Right lobe of liver (tissue), 4 donors: ENCODE data around the gene GALNTL6.

Experiments used
- CTCF ChIP-seq, 4 donors: fragments of 200-600 bp in 3 of 4; fragments of 450-650 bp in 1 of 4; IDR thresholded peaks; one replicate each; pipeline versions ENCODE4 v1.5.1 to v1.8.0; 2016 to 2022; ENCODE audit warnings: antibody characterized with exemption in 4 of 4, mild to moderate bottlenecking in 2 of 4
- POLR2A ChIP-seq: fragments of 450-650 bp; IDR thresholded peaks from one replicate; pipeline ENCODE4 v1.6.1; 2017; ENCODE audit warnings: antibody characterized with exemption, mild to moderate bottlenecking
- donor health status: DM: no; HTN: no; CAD: no.
- donor health status: DM: no; HTN: no; CAD: no.
- donor health status: DM: no; HTN: yes; CAD: no.

DNA sequence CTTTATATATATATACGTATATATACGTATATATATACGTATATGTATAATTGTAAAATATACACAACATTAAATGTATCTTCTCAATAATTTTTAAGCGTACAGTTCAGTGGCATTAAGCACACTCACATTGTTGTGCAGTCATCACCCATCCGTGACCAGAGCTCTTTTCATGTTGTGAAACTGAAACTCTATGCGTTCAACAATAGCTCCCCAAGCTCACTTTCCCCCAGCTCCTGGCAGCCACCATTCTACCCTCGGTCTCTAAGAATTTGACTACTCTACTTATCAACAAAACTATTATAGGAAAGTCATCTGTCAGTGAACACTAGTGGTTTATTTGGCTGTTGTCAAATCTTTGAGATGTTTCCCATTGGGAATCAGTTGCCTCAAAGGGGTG, 733.6 kb downstream of the GALNTL6 start:
- TF ChIP-seq CTCF (IDR thresholded peaks at IDR 0.05) (no peak), POLR2A (no peak)
